K562 treated with DMSO at 1 percent for 24 hours (cell line): Measurements from ENCODE around the gene FGF4. TPM values are rescaled to one million over a fixed set of nuclear protein-coding genes. Genes with fewer than 3 reads are reported as not detected.

Experiments used
- total RNA-seq: library from RNA; unstranded; fragments of 300-600 nt; gene quantifications from 2 replicates; pipeline ENCODE4 v1.2.3, GENCODE V29; 2022; ENCODE audit warnings: low read depth; ENCODE audit not compliant: insufficient read depth

The FGF4 gene
- total RNA-seq, result not detected in 2 replicates

GRCh38 chr11:69775163-69775755, at the start of gene FGF4:
Gene FGF4 (minus strand): TSS chr11:69775341. CDS start chr11:69775084, 257 bp downstream.

GRCh38 chr11:69818603-69819441, 43.7 kb upstream of the FGF4 start, which contains the start of gene FGF3:
Gene FGF3 (minus strand): TSS chr11:69819416. CDS start chr11:69818933, 483 bp downstream.

Other genes starting within 250 kb of the FGF4 start
- 1.4 and 3.9 TPM in 2 replicates for gene CCND1, start 134.2 kb downstream of the FGF4 start, total RNA-seq
- 13.9 and 14.3 TPM in 2 replicates for gene LTO1, start 100.0 kb downstream of the FGF4 start, total RNA-seq
- gene FGF19, start 71.3 kb downstream of the FGF4 start, total RNA-seq, result not detected in 2 replicates
- gene FGF3, start 44.1 kb upstream of the FGF4 start, total RNA-seq, result not detected in 2 replicates